ENCODE measurements around the gene TMEM161A. TPM values are rescaled to one million over a fixed set of nuclear protein-coding genes. Genes with fewer than 3 reads are reported as not detected.

TMEM161A gene
- total and polyA plus RNA-seq, 8 donors = 6.4 to 59.5 (median 14.5) TPM

GRCh38 chr19:19079571-19079970, 58.7 kb downstream of the TMEM161A start:
- 94 to 100% (median 96%) methylated on average over 1 of the region's 1 CpG for WGBS, 5 donors
- Histone ChIP-seq H3K4me1 (peaks cover 0 to 12% (median 3%) of the 10 kb centered on the region in 4 donors), H3K36me3 (peaks cover 0 to 40% (median 24%) of the 10 kb centered on the region in 4 donors), H3K27me3 (no peaks in the 10 kb centered on the region), H3K9me3 (no peaks in the 10 kb centered on the region), H3K4me3 (no peak overlapping the region), H3K27ac (no peak overlapping the region)
- intact Hi-C loops (cut with DNase I; ENCODE audit: low total_unique reads) = no loop called here
- no peak for DNase-seq
- TF ChIP-seq CTCF (IDR thresholded peaks at IDR 0.05) (no peak), EP300 (IDR thresholded peaks at IDR 0.05) (no peak), POLR2AphosphoS5 (IDR thresholded peaks at IDR 0.05) (no peak)

GRCh38 chr19:19078801-19079200, 59.5 kb downstream of the TMEM161A start:
- no peak overlapping the region for H3K4me3 ChIP-seq
- peaks cover 0 to 40% (median 22%) of the 10 kb centered on the region in 4 donors for H3K36me3 ChIP-seq
- no peak overlapping the region for H3K27ac ChIP-seq
- H3K4me1 ChIP-seq = peaks cover 0 to 19% (median 7%) of the 10 kb centered on the region in 4 donors
- no peaks in the 10 kb centered on the region for H3K27me3 ChIP-seq
- no peaks in the 10 kb centered on the region for H3K9me3 ChIP-seq
- intact Hi-C loops (cut with DNase I; ENCODE audit: low total_unique reads) = no loop called here
- TF ChIP-seq POLR2A (IDR thresholded peaks at IDR 0.05) (no peak), EP300 (IDR thresholded peaks at IDR 0.05) (no peak), POLR2AphosphoS5 (IDR thresholded peaks at IDR 0.05) (no peak), CTCF (IDR thresholded peaks at IDR 0.05) (no peak)
- DNase-seq = no peak
- 90 to 99% (median 96%) methylated on average over 6 of the region's 6 CpGs for WGBS, 5 donors

GRCh38 chr19:19077103-19077502, 61.2 kb downstream of the TMEM161A start:
- peaks cover 0 to 29% (median 12%) of the 10 kb centered on the region in 4 donors for H3K4me1 ChIP-seq
- TF ChIP-seq EP300 (IDR thresholded peaks at IDR 0.05) (no peak), POLR2A (IDR thresholded peaks at IDR 0.05) (no peak)
- no peak for DNase-seq
- no peak overlapping the region for H3K4me3 ChIP-seq
- no peak overlapping the region for H3K27ac ChIP-seq
- WGBS, 5 donors = 91 to 96% (median 93%) methylated on average over 7 of the region's 7 CpGs
- intact Hi-C loops (cut with DNase I; ENCODE audit: low total_unique reads) = no loop called here
- H3K36me3 ChIP-seq = peaks cover 0 to 31% (median 13%) of the 10 kb centered on the region in 4 donors
- no peaks in the 10 kb centered on the region for H3K9me3 ChIP-seq
- no peaks in the 10 kb centered on the region for H3K27me3 ChIP-seq

GRCh38 chr19:19076476-19076875, 61.8 kb downstream of the TMEM161A start:
- Histone ChIP-seq H3K36me3 (peaks cover 0 to 31% (median 13%) of the 10 kb centered on the region in 4 donors), H3K9me3 (no peaks in the 10 kb centered on the region), H3K27me3 (no peaks in the 10 kb centered on the region), H3K27ac (no peak overlapping the region), H3K4me3 (no peak overlapping the region), H3K4me1 (peaks cover 0 to 24% (median 12%) of the 10 kb centered on the region in 4 donors)
- no peak for DNase-seq
- TF ChIP-seq EP300 (IDR thresholded peaks at IDR 0.05) = no peak
- TF ChIP-seq POLR2A (IDR thresholded peaks at IDR 0.05) = no peak
- TF ChIP-seq CTCF (IDR thresholded peaks at IDR 0.05) = no peak
- no peak for TF ChIP-seq POLR2AphosphoS5 (IDR thresholded peaks at IDR 0.05)
- intact Hi-C loops (cut with DNase I; ENCODE audit: low total_unique reads) = no loop called here
- 64 to 75% (median 69%) methylated on average over 1 of the region's 1 CpG for WGBS, 5 donors

GRCh38 chr19:19075126-19075525, 63.2 kb downstream of the TMEM161A start:
- WGBS, 5 donors = 91 to 95% (median 92%) methylated on average over 8 of the region's 8 CpGs
- no peak for TF ChIP-seq CTCF (IDR thresholded peaks at IDR 0.05)
- no peak for TF ChIP-seq POLR2A (IDR thresholded peaks at IDR 0.05)
- TF ChIP-seq POLR2AphosphoS5 (IDR thresholded peaks at IDR 0.05) = no peak
- no peak for TF ChIP-seq EP300 (IDR thresholded peaks at IDR 0.05)
- peaks cover 0 to 24% (median 11%) of the 10 kb centered on the region in 4 donors for H3K4me1 ChIP-seq
- no peaks in the 10 kb centered on the region for H3K27me3 ChIP-seq
- H3K36me3 ChIP-seq = peaks cover 0 to 31% (median 13%) of the 10 kb centered on the region in 4 donors
- H3K27ac ChIP-seq = no peak overlapping the region
- intact Hi-C loops (cut with DNase I; ENCODE audit: low total_unique reads) = no loop called here
- no peak overlapping the region for H3K4me3 ChIP-seq
- DNase-seq = no peak
- H3K9me3 ChIP-seq = no peaks in the 10 kb centered on the region
